Measurements from ENCODE around the gene MOSPD2. TPM values are rescaled to one million over a fixed set of nuclear protein-coding genes. Genes with fewer than 3 reads are reported as not detected.
A peak's percentile ranks its signal among the peaks of the same experiment; 100 is the strongest.

Gene MOSPD2
- total and polyA plus RNA-seq, 2 donors (not counting 1 experiment from before 2014, with no cell fraction given), result 16.0 to 30.2 TPM

GRCh38 chrX:14926471-14926870 is 53.2 kb downstream of the MOSPD2 start:
- Histone ChIP-seq H3K79me2 (ENCODE audit: control insufficient read depth, insufficient read depth, low read length) (no peaks in the 10 kb centered on the region), H3K9ac (ENCODE audit: insufficient read depth, low read length) (no peak overlapping the region), H3K4me2 (ENCODE audit: extremely low read depth, insufficient read depth, low read length) (no peak overlapping the region), H3K27me3 (ENCODE audit: control insufficient read depth, insufficient read depth, low read length) (no peaks in the 10 kb centered on the region), H3K4me1 (ENCODE audit: control insufficient read depth, extremely low read depth, insufficient read depth, low read length) (no peaks in the 10 kb centered on the region), H3K4me3 (replicated peaks in 1 of 4; ENCODE audit: control extremely low read depth in 1 of 4, insufficient read depth in 1 of 4, low read depth in 3 of 4, low read length in 4 of 4) (no peak overlapping the region), H3K9me3 (ENCODE audit: control insufficient read depth, insufficient read depth, low read depth, low read length) (no peaks in the 10 kb centered on the region), H2AFZ (ENCODE audit: low read length) (no peak overlapping the region), H4K20me1 (ENCODE audit: control insufficient read depth, extremely low read depth, insufficient read depth, low read length) (no peaks in the 10 kb centered on the region), H3K36me3 (ENCODE audit: control insufficient read depth, insufficient read depth, low read length) (no peaks in the 10 kb centered on the region), H3K27ac (ENCODE audit: insufficient read depth, low read length) (no peak overlapping the region)
- TF ChIP-seq EZH2 (IDR thresholded peaks at IDR 0.05; ENCODE audit: low read length, missing control alignments), result no peak
- TF ChIP-seq CTCF (conservative IDR thresholded peaks at IDR 0.05 in 1 of 2, IDR thresholded peaks at IDR 0.05 in 1 of 2; ENCODE audit: low read depth in 1 of 2, low read length in 2 of 2), result no peak
- no peak for DNase-seq (ENCODE audit: low read depth in 2 of 2)

GRCh38 chrX:14927401-14927800 is 54.2 kb downstream of the MOSPD2 start:
- no peaks in the 10 kb centered on the region for H3K9me3 ChIP-seq (ENCODE audit: control insufficient read depth, insufficient read depth, low read depth, low read length)
- H3K4me1 ChIP-seq (ENCODE audit: control insufficient read depth, extremely low read depth, insufficient read depth, low read length), result no peaks in the 10 kb centered on the region
- no peak overlapping the region for H3K9ac ChIP-seq (ENCODE audit: insufficient read depth, low read length)
- H4K20me1 ChIP-seq (ENCODE audit: control insufficient read depth, extremely low read depth, insufficient read depth, low read length), result no peaks in the 10 kb centered on the region
- H3K79me2 ChIP-seq (ENCODE audit: control insufficient read depth, insufficient read depth, low read length), result no peaks in the 10 kb centered on the region
- no peaks in the 10 kb centered on the region for H3K27me3 ChIP-seq (ENCODE audit: control insufficient read depth, insufficient read depth, low read length)
- H3K36me3 ChIP-seq (ENCODE audit: control insufficient read depth, insufficient read depth, low read length), result no peaks in the 10 kb centered on the region
- TF ChIP-seq CTCF (conservative IDR thresholded peaks at IDR 0.05 in 1 of 2, IDR thresholded peaks at IDR 0.05 in 1 of 2; ENCODE audit: low read depth in 1 of 2, low read length in 2 of 2) (no peak), EZH2 (IDR thresholded peaks at IDR 0.05; ENCODE audit: low read length, missing control alignments) (no peak)
- H2AFZ ChIP-seq (ENCODE audit: low read length), result no peak overlapping the region
- H3K4me3 ChIP-seq (replicated peaks in 1 of 4; ENCODE audit: control extremely low read depth in 1 of 4, insufficient read depth in 1 of 4, low read depth in 3 of 4, low read length in 4 of 4), result no peak overlapping the region
- H3K27ac ChIP-seq (ENCODE audit: insufficient read depth, low read length), result no peak overlapping the region
- peak; percentile 36 to 48 for DNase-seq (ENCODE audit: low read depth in 2 of 2)
- H3K4me2 ChIP-seq (ENCODE audit: extremely low read depth, insufficient read depth, low read length), result no peak overlapping the region

GRCh38 chrX:14930663-14931062 is 57.4 kb downstream of the MOSPD2 start:
- Histone ChIP-seq H3K9me3 (ENCODE audit: control insufficient read depth, insufficient read depth, low read depth, low read length) (no peaks in the 10 kb centered on the region), H3K4me3 (replicated peaks in 1 of 4; ENCODE audit: control extremely low read depth in 1 of 4, insufficient read depth in 1 of 4, low read depth in 3 of 4, low read length in 4 of 4) (no peak overlapping the region), H3K27me3 (ENCODE audit: control insufficient read depth, insufficient read depth, low read length) (no peaks in the 10 kb centered on the region), H3K79me2 (ENCODE audit: control insufficient read depth, insufficient read depth, low read length) (no peaks in the 10 kb centered on the region), H3K36me3 (ENCODE audit: control insufficient read depth, insufficient read depth, low read length) (no peaks in the 10 kb centered on the region), H3K4me1 (ENCODE audit: control insufficient read depth, extremely low read depth, insufficient read depth, low read length) (no peaks in the 10 kb centered on the region), H3K27ac (ENCODE audit: insufficient read depth, low read length) (no peak overlapping the region), H4K20me1 (ENCODE audit: control insufficient read depth, extremely low read depth, insufficient read depth, low read length) (no peaks in the 10 kb centered on the region), H2AFZ (ENCODE audit: low read length) (no peak overlapping the region), H3K4me2 (ENCODE audit: extremely low read depth, insufficient read depth, low read length) (no peak overlapping the region), H3K9ac (ENCODE audit: insufficient read depth, low read length) (no peak overlapping the region)
- DNase-seq (ENCODE audit: low read depth in 2 of 2), result no peak
- TF ChIP-seq CTCF (conservative IDR thresholded peaks at IDR 0.05 in 1 of 2, IDR thresholded peaks at IDR 0.05 in 1 of 2; ENCODE audit: low read depth in 1 of 2, low read length in 2 of 2) (no peak), EZH2 (IDR thresholded peaks at IDR 0.05; ENCODE audit: low read length, missing control alignments) (no peak)
